Right forelimb (tissue), 1 donor: ENCODE results near the gene OPA1.

Source experiments
- DNase-seq: peaks from one replicate; pipeline ENCODE4 v3.0.0-alpha.2; 2018

The OPA1 gene

GRCh38 chr3:193742628-193743027 lies 149.6 kb downstream of the OPA1 start:
- no peak for DNase-seq

GRCh38 chr3:193743702-193744047 lies 150.7 kb downstream of the OPA1 start:
- DNase-seq, result no peak

DNA sequence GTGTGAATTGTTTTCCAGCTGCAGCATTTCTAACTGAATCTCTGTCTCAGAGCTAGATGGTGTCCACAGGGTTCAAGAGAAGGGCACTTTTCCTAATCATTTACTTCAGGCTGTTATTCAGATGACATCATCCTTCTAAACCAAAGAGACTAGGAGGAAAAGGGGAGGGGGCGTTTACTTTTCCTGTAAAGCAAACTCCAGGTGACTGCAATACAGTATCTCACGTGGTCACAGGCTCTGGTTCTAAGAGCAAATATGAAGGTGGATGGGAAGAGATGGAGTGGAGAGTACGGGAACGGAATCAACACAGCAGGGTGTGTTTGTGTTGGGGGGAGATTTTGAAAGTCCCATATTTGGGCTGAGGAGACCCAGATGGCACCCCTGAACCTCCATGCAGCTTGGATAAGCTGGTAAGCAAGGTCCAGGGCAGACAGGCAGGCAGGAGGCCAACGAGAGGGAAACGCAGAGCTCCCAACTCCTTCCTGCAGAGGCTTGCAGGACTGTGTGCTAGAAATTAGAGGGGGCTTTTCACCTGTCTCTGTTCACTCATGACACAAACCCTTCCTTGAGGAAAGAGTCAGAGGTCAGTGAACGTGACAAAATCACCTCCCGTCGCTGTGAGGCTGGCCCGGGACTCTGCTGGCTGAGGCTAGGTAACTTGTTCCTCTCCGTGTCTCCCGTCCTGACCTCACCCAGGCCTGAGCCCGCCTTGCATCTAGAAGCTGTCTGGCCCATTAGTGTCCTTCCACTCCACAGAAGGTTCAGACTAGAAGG lies 151.2 kb downstream of the OPA1 start:
- DNase-seq, result no peak

DNA sequence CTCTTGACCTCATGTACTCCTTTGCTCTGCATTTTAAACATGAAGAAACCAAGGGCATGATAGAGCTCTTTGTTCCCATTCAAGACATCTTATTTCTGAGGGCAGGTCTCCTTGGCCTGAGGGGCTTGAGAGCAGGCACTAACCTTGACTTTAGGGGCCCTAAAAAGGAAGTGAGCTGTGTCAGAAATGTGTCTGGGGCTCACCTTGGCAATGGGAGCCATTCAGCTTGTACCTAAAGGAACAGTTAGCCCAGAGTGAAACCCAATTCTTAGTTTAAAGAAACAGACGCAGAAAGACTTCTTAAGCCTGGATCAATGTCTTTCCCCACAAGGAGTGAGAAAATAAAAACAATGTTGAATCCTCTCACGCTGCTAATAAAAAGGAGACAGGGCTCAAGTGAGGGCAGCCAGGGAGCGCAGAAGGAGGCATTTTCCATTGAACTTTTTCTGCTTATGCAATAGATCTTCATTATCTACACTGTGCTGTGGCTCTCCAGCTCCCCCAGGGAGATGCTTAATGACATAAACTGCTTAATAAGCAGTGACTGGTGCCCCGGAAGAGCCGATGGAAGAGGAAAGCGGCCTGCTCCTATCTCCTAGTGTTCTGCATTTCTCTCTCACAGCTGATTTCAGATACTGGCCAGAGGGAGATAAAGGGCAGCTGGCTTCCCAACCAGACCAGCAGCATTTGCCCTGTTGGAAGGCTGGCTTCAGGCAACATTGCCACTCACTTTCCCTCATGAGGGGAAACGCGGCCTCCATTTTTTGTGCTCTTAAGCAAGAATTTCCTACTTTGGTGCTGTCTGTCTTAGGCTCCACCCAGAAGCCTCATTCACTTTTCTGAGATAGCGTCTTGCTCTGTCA lies 152.0 kb downstream of the OPA1 start:
- DNase-seq, result no peak

DNA sequence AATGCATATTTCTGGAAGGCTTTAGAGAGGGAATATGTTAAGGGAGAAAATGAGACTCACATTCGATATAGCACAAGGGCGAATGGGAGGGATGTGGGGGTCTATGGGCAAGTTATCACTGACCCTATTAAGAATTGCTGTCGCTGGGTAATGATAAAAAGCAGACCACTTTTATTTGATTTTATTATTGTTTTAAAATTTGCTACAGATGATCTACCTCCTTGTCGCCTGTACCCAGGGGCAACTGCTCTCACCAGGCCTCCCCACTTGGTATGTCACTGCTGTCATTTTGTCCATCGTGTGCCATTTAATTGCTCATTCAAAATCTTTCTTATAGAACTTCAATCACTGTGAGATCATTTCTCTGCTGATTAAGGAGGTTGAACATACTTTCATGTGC lies 153.8 kb downstream of the OPA1 start:
- DNase-seq, result no peak
